Measurements from ENCODE around the gene SNRNP35.
"Not testable (repeated sequence)": the region's sequence is repeated elsewhere in the genome, so short reads cannot be mapped to it uniquely, and the experiment has no call there.

GRCh38 chr12:123481251-123481650 is 23.3 kb downstream of the SNRNP35 start:
- not testable (repeated sequence) for TF ChIP-seq ZNF140 (tag by site-specific recombination; IDR thresholded peaks at IDR 0.05); CTCF (tag by site-specific recombination; IDR thresholded peaks at IDR 0.05); ZNF16 (tag by site-specific recombination; IDR thresholded peaks at IDR 0.05; ENCODE audit: low read depth); TRIM28 (IDR thresholded peaks at IDR 0.05; ENCODE audit: borderline replicate concordance, low read length); ZBTB44 (tag by site-specific recombination; IDR thresholded peaks at IDR 0.05); PRDM1 (tag by site-specific recombination; IDR thresholded peaks at IDR 0.05); ZNF514 (tag by site-specific recombination; IDR thresholded peaks at IDR 0.05); ZBTB10 (tag by site-specific recombination; IDR thresholded peaks at IDR 0.05); ZBTB17 (tag by site-specific recombination; IDR thresholded peaks at IDR 0.05); BCL6B (tag by site-specific recombination; IDR thresholded peaks at IDR 0.05); SP2 (tag by site-specific recombination; IDR thresholded peaks at IDR 0.05); ZNF184 (tag by site-specific recombination; IDR thresholded peaks at IDR 0.05); TCF7L2 (IDR thresholded peaks at IDR 0.05; ENCODE audit: borderline replicate concordance, low read depth, low read length); ZNF398 (tag by site-specific recombination; IDR thresholded peaks at IDR 0.05)

Measured in HEK293 (cell line).